HG02938 (cell line): ENCODE measurements around the gene LPAR2.
A peak's percentile ranks its signal among the peaks of the same experiment; 100 is the strongest.
"Not testable (repeated sequence)": the region's sequence is repeated elsewhere in the genome, so short reads cannot be mapped to it uniquely, and the experiment has no call there.

ENCODE experiments used
- ATAC-seq: cut with Tn5 transposase; IDR thresholded peaks from one replicate; pipeline ENCODE4 v1.9.1; 2021; ENCODE audit warnings: mild to moderate bottlenecking, moderate library complexity; ENCODE audit not compliant: unreplicated experiment

Gene LPAR2

GRCh38 chr19:19627621-19628500 is at the start of gene LPAR2:
Gene LPAR2 (minus strand): TSS chr19:19628220. CDS start chr19:19627275, 945 bp downstream.
- ATAC-seq = no peak

GRCh38 chr19:19677579-19677978 is 49.6 kb upstream of the LPAR2 start:
- ATAC-seq = no peak

DNA sequence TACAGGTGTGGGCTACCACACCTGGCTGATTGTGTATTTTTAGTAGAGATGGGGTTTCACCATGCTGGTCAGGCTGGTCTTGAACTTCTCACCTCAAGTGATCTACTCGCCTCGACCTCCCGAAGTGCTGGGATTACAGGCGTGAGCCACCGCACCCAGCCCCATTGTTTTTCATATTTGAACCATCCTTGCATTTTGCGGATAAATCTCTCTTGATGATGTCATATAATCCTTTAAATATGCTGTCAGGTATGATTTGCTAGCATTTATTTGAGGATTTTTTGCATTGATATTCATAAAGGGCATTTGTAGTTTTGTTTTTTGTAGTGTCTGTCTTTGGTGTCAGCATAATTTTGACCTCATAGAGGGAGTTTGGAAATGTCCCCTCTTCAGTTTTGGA is 46.3 kb upstream of the LPAR2 start:
- ATAC-seq = no peak

DNA sequence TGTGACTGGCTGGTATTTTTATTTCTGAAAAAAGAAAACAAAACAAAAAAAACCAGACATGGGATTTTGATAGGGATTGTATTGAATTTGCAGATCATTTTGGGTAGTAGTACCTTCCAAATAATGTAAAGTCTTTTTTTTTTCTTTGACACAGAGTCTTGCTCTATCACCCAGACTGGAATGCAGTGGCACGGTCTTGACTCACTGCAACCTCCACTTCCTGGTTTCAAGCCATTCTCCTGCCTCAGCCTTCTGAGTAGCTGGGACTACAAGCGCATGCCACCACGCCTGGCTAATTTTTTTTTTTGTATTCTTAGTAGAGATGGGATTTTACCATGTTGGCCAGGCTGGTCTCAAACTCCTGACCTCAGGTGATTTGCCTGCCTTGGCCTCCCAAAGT is 44.8 kb upstream of the LPAR2 start:
- ATAC-seq = no peak

DNA sequence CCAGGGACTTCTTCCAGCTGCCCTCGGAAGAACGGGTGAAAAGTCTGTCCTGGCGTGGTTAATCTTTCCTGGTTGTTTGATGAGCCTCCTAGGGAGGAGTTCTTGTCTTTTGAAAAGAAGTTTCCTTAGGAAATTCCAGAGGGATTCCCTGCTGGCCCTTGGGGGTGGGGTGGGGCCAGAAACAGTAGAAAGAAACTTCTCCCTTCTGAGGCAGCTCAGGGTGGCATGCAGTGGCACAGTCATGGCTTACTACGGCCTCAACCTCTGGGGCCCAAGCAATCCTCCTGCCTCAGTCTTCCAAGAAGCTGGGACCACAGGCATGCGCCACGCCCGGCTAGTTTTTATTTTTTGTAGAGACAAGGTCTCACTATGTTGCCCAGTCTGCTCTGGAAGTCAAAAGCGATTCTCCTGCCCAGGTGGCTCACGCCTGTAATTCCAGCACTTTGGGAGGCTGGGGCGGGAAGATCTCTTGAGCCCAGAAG is 42.1 kb upstream of the LPAR2 start:
- ATAC-seq = no peak

DNA sequence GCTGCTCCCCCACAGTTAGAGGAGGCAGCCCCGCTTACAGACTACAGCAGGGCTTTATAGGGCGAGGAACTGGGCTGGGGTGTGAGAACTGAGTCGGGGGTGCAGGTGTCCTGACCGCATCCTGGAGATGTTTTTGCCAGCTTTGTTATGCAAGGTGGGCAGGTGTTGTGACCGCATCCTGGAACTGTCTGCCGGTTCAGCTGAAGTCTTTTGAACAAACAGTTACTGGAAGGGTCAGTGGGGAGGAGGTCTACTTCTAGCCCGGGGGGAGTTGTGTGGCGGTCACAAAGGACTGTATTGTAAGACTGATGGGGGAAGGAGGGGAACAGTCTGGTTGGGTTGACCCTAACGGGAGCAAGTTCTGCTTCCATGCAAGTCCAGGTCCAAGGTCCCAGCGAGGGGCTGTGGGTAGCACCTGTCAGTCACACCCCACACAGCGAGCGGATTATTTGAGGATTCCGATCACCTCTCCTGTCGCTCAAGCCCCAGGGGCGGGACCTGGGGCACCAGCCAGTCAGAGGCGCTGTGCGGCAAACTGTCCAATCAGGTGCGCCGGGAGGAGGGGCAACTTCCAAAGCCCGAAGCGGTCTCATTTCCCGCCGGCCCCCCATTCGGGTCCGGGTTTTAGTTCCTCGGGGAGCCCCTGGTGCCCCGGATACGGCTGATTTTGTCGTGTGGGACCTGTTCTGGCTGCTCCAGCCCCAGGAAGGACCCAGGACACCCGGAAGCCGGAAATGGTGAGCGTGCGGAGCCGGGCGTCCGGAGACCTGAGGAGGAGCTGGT is 40.4 kb upstream of the LPAR2 start, which contains the start of gene ZNF101:
ZNF101 (plus strand) TSS at position 610 of the 783 bp plus-strand sequence; CDS start at position 735, 125 bp downstream.
- ATAC-seq = peak; percentile 64

- ATAC-seq = not testable (repeated sequence)
These were observed 37.5 kb upstream of the LPAR2 start for GRCh38 chr19:19665420-19665948.

GRCh38 chr19:19663256-19664120 is 35.5 kb upstream of the LPAR2 start, which contains the start of gene ATP13A1:
Gene ATP13A1 (minus strand): TSS chr19:19663676. CDS start chr19:19663666, 10 bp downstream.
- peak; percentile 70 for ATAC-seq

- peak; percentile 18 for ATAC-seq
These were observed 34.8 kb upstream of the LPAR2 start for GRCh38 chr19:19662871-19663255.

GRCh38 chr19:19662344-19662743 is 34.3 kb upstream of the LPAR2 start:
- no peak for ATAC-seq

- ATAC-seq = peak; percentile 33
These were observed 33.7 kb upstream of the LPAR2 start for GRCh38 chr19:19661675-19662251.

DNA sequence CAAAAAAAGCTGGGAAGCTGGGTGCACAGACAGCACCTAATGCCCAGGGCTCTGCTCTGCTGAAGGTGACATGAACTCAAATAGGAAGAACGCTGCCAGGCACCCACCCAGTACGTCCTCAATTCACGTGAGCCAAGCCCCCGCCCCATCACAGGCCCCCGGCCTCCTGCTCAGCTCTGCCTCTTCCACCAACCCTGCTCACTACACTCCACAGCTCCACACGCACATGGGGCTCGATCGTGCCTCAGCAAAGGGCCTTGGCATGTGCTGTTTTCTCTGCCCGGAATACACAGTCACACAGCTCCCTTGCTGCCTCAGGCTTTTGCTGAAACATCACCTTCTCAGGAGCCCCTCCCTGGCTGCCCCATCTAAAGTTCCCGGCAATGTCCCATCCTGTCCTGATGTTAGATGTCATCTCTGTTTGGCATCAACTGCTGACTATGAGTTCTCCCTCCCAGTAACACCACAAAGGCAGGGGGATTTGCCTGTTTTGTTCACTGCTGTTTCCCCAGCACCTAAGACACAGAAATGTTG is 33.2 kb upstream of the LPAR2 start:
- ATAC-seq = no peak

GRCh38 chr19:19659646-19660245 is 31.7 kb upstream of the LPAR2 start:
- no peak for ATAC-seq

GRCh38 chr19:19657397-19657783 is 29.4 kb upstream of the LPAR2 start:
- ATAC-seq = no peak

DNA sequence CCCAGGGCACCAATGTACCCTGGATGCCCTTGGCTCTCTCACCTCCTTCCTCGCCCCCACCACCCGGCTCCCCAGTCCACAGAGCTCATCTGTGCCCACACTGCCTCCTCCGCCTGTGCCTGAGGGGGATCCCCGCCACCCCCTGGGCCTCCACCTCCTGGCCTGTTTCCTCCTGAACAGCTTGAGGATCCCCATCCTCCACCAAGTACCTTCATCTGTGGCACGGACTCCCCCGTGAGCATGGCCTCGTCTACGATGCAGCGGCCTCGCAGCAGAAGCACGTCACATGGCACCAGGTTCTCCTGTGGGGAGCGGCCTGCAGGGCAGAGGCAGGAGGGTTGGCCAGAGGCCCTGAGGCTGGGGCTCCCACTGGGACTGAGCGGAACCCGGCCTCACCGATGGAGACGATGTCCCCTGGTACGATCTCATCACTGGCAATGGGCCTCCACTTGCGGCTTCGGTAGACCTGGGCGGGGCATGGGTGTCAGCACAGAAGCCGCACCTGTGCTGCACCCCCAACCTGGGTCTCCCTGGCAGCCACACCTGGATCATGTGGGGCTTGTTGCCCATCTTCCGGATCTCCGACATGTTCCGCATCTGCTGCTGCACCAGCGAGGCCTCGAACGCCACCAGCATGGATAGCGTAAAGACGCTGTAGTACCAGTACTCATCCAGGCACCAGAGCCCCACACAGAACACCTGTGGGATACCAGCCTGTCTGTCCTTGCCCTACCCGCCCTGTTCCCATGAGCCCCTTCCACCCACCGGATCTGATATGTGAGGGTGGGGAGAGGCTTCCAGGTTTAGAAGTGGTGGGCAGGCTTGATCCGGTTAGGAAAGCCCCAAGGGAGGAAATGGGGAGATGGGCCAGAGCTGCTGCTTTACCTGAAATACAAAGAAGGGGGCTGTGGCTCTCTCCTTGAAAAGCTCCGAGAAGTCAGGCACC is 28.7 kb upstream of the LPAR2 start:
- ATAC-seq = no peak

GRCh38 chr19:19655641-19656343 is 27.8 kb upstream of the LPAR2 start:
- no peak for ATAC-seq

DNA sequence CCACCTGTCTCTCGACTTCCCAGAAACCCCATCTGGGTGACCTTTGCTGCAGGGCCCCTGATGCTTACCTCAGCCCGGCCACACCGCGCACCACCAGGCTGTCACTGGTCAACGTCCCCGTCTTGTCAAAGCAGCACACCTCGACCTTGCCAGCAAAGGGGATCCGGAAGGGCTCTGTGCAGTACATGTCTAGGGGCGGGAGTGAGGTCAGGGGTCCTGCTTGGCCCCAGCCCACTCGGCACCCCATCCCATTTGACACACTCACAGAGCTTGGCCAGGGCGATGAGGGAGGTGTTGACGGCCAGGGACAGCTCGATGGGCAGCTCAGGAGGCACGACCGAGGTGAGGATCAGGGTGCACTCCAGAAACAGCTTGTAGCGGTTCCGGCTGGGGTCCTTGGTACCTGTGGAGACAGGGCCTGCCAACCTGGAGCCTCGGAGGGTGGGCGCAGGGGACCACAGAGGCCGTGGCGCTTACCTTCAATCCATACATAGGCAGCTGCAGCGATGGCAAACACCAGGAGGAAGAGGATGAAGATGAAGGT is 27.1 kb upstream of the LPAR2 start:
- ATAC-seq = no peak
